GM13976 (cell line): ENCODE results near the gene OR2AE1.

Experiments
- DNase-seq: peaks from one replicate; pipeline ENCODE4 v3.0.0; 2012; ENCODE audit warnings: low spot score
- CTCF ChIP-seq: IDR thresholded peaks from 2 replicates; pipeline ENCODE4 v1.5.1; 2012; ENCODE audit warnings: borderline replicate concordance, mild to moderate bottlenecking; ENCODE audit not compliant: insufficient read depth; ENCODE audit errors: extremely low read depth, missing control alignments, control extremely low read depth
- in situ Hi-C: fragments of 300-500 bp; cut with MboI; formaldehyde crosslinking; loops from one replicate; pipeline ENCODE4 v1.12.0; 2022; ENCODE audit warnings: low sequenced_read_pairs, mixed read lengths, inconsistent platforms; ENCODE audit not compliant: unreplicated experiment

OR2AE1 gene

DNA sequence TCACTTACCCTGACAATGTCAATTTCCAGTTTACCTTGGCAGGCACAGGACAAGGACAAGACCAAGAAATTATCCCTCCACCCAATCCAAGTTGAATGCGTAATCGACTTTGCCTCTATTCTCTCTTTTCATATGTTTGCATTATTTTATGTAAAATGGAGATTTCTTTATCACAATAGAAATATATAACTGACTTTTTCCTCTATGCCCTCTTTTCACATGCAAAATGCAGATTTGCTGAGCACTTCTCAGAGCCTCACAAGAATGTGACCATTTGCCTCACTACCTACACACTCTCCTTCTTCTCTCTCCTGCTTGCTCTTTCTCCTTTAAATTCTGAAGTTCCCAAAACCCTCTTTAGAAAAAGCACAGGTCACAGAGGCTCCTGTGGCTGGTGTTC lies 33.9 kb downstream of the OR2AE1 start:
- no peak for DNase-seq
- in situ Hi-C loops, result no loop called here
- TF ChIP-seq CTCF, result no peak

- TF ChIP-seq CTCF, result no peak
- DNase-seq, result no peak
- in situ Hi-C loops, result no loop called here
These were observed 36.5 kb downstream of the OR2AE1 start for GRCh38 chr7:99840136-99840869.

- in situ Hi-C loops, result no loop called here
- TF ChIP-seq CTCF, result no peak
- DNase-seq, result no peak
These were observed 37.4 kb downstream of the OR2AE1 start for GRCh38 chr7:99839287-99840021.

GRCh38 chr7:99837649-99838361 lies 39.0 kb downstream of the OR2AE1 start:
- peak; percentile 30 for TF ChIP-seq CTCF
- DNase-seq, result peak; percentile 54
- in situ Hi-C loops, result no loop called here

DNA sequence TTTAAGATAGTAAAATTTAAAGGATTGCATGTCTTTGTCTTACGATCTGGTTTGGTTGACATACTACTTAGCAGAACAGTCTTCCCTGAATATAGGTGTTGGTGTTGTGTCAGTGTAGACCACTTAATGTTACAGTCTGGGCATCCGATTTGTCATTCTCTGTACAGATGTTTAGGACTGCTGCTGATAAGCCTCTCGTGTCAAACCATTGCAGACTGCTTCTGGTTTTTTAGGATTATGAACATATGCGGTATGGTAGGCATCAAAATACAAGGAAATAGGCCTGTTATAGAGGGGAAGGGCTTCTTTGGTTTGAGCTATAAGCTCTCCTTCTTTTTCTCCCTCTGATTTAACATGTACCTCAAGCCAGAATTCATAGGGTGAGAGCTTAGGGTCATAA lies 41.6 kb downstream of the OR2AE1 start:
- in situ Hi-C loops, result no loop called here
- no peak for TF ChIP-seq CTCF
- no peak for DNase-seq

- in situ Hi-C loops, result no loop called here
- DNase-seq, result no peak
- no peak for TF ChIP-seq CTCF
These were observed 42.5 kb downstream of the OR2AE1 start for GRCh38 chr7:99834382-99834781.
